NB4 (cell line): ENCODE results near the gene DGKD.

Experiments used
- CTCF ChIP-seq: IDR thresholded peaks from one replicate; pipeline ENCODE4 v1.5.1; 2012; ENCODE audit warnings: low read depth, low read length
- POLR2A ChIP-seq: IDR thresholded peaks from 2 replicates; pipeline ENCODE4 v1.6.1; 2011; ENCODE audit warnings: mild to moderate bottlenecking; ENCODE audit not compliant: insufficient read length; ENCODE audit errors: extremely low read depth

DNA sequence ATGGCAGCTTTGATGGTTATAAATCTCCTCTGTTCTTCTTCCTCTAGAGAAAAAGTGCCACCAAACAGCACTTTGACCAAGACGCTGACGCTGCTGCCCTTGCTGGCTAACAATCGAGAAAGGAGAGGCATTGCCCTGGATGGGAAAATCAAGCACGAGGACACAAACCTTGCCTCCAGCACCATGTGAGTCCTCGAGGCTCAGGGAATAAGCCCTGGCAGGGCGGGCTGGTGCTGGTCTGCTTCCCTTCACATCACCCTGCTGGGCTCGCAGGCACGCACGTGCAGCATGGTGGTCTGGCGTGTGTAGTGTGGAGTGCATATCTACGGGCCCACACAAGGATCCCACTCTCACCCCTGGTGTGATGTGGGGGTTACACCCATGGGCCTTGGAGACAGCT is 19.4 kb upstream of the DGKD start:
- TF ChIP-seq CTCF = no peak
- no peak for TF ChIP-seq POLR2A
